HT-29 (cell line): Measurements from ENCODE around the gene FN1. TPM values are rescaled to one million over a fixed set of nuclear protein-coding genes. Genes with fewer than 3 reads are reported as not detected.

Experiments used
- DNase-seq: peaks from one replicate; pipeline ENCODE4 v3.0.0-alpha.2; 2015; ENCODE audit warnings: low spot score
- total RNA-seq: library from RNA; depleted of rRNA; stranded (reverse); fragments of >200 nt; shearing (Covaris generic); gene quantifications from 2 replicates; pipeline ENCODE4 v1.2.3, GENCODE V29; 2014

The FN1 gene
- total RNA-seq, 1 experiment from 2014 or later: 0.03 TPM

- DNase-seq: no peak
These were observed 52.1 kb downstream of the FN1 start for GRCh38 chr2:215383652-215384279.

- DNase-seq: no peak
These were observed 53.4 kb downstream of the FN1 start for GRCh38 chr2:215382480-215382879.

DNA sequence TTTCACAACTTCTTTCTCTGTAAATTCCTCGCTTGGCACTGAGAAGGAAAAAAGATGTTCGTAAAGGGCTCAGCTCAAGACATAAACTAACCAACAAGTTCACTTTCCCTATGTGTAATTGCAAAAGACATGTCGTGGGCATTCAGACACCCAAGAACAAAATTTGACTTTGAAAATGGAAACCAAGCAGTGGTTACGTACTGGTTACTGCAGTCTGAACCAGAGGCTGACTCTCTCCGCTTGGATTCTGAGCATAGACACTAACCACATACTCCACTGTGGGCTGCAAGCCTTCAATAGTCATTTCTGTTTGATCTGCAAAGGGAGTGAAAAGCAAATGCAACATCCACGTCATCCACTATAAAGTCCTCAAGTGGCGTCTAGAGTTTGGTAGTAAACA is 53.9 kb downstream of the FN1 start:
- no peak for DNase-seq

DNA sequence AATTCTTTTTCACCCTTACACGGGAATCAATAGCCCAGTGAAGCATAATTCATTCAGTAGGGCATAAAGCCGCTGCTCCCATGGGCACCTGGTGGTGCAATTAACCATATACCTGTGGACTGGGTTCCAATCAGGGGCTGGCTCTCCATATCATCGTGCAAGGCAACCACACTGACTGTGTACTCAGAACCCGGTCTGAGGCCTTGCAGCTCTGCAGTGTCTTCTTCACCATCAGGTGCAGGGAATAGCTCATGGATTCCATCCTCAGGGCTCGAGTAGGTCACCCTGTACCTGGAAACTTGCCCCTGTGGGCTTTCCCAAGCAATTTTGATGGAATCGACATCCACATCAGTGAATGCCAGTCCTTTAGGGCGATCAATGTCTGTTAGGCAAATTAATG is 55.2 kb downstream of the FN1 start:
- no peak for DNase-seq

DNA sequence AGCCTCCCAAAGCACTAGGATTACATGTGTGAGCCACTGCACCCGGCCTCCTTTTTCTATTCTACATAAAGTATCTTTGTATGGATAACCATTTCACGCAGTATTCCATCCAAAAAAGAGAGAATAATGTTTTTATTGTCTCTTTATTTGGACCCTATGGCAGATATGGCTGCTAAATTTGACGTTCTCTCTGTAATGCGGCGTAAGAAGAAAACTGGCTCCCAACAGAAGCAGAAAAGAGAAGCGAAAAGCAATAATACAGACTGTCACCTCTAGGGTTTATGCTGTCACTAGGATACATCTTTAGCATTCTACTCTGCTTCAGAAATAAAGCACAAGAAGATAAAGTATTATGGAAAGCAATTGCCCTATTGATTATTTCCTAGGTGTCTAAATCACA is 55.9 kb downstream of the FN1 start:
- DNase-seq: no peak

DNA sequence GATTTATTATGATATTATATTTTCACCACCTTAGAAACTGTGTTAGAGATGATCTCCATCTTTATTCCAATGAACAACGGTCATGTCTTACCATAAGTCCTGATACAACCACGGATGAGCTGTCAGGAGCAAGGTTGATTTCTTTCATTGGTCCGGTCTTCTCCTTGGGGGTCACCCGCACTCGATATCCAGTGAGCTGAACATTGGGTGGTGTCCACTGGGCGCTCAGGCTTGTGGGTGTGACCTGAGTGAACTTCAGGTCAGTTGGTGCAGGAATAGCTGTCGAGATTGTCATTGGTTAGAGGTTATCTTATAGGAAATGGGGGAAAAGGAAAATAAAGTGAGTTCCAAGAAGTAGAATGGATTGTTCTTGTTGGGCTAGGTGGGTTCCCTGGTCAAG is 56.8 kb downstream of the FN1 start:
- DNase-seq: no peak

GRCh38 chr2:215378045-215378444 is 57.8 kb downstream of the FN1 start:
- no peak for DNase-seq

DNA sequence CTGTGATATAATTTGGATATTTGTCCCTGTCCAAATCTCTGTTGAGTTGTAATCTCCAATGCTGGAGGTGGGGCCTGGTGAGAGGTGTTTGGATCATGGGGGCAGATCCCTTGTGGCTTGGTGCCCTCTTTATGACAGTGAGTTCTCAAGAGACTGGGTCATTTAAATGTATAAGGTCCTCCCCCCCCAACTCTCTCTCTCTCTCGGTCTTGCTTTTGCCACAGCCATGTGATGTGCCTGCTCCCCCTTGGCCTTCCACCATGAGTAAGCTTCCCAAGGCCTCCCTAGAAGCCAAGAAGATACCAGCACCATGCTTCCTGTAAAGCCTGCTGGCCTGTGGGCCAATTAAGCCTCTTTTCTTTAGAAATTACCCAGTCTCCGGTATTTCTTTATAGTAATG is 58.6 kb downstream of the FN1 start:
- DNase-seq: no peak

GRCh38 chr2:215376103-215376780 is 59.6 kb downstream of the FN1 start:
- DNase-seq: no peak

GRCh38 chr2:215375467-215375830 is 60.4 kb downstream of the FN1 start:
- no peak for DNase-seq

GRCh38 chr2:215374642-215375466 is 61.0 kb downstream of the FN1 start:
- no peak for DNase-seq

- DNase-seq: no peak
These were observed 61.9 kb downstream of the FN1 start for GRCh38 chr2:215374002-215374401.

DNA sequence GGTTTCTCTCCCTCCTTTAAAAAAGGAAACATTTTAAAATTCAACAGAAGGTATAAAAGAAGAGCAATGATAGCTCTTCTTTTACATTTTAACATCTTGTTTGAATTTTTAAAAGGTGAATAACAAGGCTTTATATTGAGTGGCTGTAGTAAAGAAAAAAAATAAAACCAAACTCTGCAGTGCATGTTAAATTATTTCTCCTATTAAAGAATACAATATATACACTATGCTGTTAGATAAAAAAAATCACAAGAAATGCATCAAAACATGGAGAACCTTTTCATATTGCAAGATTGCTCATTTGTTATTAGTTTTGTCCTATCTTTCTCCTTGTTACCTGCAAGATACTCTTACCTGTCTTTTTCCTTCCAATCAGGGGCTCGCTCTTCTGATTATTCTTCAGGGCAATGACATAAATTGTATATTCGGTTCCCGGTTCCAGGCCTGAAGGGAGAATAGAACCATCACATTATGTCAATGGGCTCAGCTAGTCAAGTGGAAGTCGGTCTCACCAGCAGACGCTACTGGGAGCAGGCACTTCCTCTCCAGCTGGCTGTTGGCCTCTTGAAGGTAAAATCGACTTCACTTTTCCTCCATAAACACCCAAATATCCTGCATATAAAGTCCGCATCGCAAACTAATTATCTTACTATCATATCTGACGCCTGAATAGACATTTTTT is 62.8 kb downstream of the FN1 start:
- no peak for DNase-seq

GRCh38 chr2:215371915-215372897 is 63.7 kb downstream of the FN1 start:
- DNase-seq: no peak

GRCh38 chr2:215370112-215370965 is 65.5 kb downstream of the FN1 start:
- no peak for DNase-seq

GRCh38 chr2:215369181-215369760 is 66.6 kb downstream of the FN1 start:
- no peak for DNase-seq

DNA sequence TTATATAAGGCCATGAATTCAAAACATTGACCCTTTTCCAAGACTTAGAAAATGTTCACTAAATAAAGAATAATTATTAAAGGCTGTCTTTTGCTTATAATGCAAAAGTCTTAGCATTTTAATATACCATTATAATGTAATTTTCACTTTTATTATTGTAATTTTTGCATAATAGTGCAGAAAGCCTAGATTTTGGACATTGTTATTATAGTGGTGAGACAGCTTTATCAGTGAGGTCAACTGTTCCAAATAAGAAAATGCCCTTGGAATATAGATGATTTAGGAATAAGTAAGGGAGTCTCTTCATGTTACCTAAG is 67.4 kb downstream of the FN1 start:
- no peak for DNase-seq

- DNase-seq: no peak
These were observed 68.0 kb downstream of the FN1 start for GRCh38 chr2:215367662-215368492.
